Erythroblast (primary cell): ENCODE results near the gene ETV3L.

Experiments used
- GATA1 ChIP-seq: IDR thresholded peaks from 2 replicates; pipeline ENCODE4 v1.6.1; 2011; ENCODE audit warnings: low read depth, mild to moderate bottlenecking, control low read depth, low read length, moderate library complexity
- POLR2A ChIP-seq: IDR thresholded peaks from 2 replicates; pipeline ENCODE4 v1.6.1; 2011; ENCODE audit warnings: mild to moderate bottlenecking, low read length

DNA sequence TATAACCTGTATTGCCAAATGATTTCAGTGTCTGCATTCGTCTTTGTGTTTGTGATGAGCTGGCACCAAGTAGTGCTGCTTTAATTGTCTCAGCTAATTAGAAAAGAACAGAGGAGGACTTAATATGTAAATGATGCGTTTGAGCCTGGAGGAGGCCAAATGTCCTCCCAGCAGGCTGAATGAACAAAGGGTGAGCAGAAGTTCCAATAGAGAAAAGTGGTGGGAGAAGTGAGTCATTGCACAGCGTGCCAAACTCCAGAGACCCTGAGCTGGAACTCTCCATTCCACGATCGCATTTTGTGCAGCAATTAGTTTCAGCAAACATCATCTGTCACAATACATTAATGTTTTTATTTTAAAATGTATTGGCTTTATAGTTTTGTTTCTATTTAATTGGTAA is 17.9 kb downstream of the ETV3L start:
- TF ChIP-seq POLR2A (no peak), GATA1 (no peak)
